Measurements from ENCODE around the gene APRT. TPM values are rescaled to one million over a fixed set of nuclear protein-coding genes. Genes with fewer than 3 reads are reported as not detected.
A peak's percentile ranks its signal among the peaks of the same experiment; 100 is the strongest.

APRT gene
- total and polyA plus RNA-seq, 9 of the 15 experiments (the other 6 are each of a cell fraction or from before 2014, with no cell fraction given): 41.7 to 409 (median 146) TPM

DNA sequence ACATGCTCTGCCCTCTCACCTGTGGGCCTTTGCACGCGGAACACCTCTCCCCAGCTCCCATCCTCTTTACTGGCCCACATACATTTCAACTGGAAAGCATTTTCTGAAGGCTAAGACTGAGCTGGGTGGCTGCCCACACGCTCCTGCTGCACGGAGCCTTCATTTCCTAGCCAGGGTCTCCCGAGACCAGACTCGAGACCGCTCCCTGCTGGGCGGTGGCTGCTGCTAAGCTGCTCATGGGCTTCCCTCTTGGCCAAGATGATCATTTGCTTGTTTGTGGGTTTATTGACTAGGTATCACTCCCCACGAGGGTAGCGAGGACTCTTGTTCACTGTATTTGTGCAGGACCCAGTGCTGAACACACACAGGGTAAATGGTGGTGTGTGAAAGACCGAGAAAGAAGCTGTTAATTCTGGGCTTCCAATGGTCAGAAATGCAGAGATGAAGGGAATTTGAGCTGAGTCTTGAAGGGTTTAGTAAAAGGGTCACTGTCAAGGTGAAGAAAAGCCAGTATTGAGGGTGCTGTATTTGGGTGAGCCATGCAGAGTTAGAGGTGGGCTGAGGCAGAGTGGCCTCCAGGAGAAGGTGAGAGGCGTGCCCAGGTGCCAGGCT is 46.1 kb upstream of the APRT start (continued):
- TF ChIP-seq, protein P1, sequence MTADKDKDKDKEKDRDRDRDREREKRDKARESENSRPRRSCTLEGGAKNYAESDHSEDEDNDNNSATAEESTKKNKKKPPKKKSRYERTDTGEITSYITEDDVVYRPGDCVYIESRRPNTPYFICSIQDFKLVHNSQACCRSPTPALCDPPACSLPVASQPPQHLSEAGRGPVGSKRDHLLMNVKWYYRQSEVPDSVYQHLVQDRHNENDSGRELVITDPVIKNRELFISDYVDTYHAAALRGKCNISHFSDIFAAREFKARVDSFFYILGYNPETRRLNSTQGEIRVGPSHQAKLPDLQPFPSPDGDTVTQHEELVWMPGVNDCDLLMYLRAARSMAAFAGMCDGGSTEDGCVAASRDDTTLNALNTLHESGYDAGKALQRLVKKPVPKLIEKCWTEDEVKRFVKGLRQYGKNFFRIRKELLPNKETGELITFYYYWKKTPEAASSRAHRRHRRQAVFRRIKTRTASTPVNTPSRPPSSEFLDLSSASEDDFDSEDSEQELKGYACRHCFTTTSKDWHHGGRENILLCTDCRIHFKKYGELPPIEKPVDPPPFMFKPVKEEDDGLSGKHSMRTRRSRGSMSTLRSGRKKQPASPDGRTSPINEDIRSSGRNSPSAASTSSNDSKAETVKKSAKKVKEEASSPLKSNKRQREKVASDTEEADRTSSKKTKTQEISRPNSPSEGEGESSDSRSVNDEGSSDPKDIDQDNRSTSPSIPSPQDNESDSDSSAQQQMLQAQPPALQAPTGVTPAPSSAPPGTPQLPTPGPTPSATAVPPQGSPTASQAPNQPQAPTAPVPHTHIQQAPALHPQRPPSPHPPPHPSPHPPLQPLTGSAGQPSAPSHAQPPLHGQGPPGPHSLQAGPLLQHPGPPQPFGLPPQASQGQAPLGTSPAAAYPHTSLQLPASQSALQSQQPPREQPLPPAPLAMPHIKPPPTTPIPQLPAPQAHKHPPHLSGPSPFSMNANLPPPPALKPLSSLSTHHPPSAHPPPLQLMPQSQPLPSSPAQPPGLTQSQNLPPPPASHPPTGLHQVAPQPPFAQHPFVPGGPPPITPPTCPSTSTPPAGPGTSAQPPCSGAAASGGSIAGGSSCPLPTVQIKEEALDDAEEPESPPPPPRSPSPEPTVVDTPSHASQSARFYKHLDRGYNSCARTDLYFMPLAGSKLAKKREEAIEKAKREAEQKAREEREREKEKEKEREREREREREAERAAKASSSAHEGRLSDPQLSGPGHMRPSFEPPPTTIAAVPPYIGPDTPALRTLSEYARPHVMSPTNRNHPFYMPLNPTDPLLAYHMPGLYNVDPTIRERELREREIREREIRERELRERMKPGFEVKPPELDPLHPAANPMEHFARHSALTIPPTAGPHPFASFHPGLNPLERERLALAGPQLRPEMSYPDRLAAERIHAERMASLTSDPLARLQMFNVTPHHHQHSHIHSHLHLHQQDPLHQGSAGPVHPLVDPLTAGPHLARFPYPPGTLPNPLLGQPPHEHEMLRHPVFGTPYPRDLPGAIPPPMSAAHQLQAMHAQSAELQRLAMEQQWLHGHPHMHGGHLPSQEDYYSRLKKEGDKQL (CRISPR knock-in tag; IDR thresholded peaks at IDR 0.05; ENCODE audit: borderline replicate concordance): no peak
- no peak for TF ChIP-seq SLC30A9 (CRISPR knock-in tag; IDR thresholded peaks at IDR 0.05)
- no peak for TF ChIP-seq PHF20 (IDR thresholded peaks at IDR 0.05; ENCODE audit: partially characterized antibody)
- TF ChIP-seq RNF2 (IDR thresholded peaks at IDR 0.05): no peak
- TF ChIP-seq NONO (IDR thresholded peaks at IDR 0.05; ENCODE audit: low read depth in 2 of 2, low read length in 1 of 2): no peak
- no peak for TF ChIP-seq ZNF232 (CRISPR knock-in tag; IDR thresholded peaks at IDR 0.05)
- TF ChIP-seq COPS2 (conservative IDR thresholded peaks at IDR 0.05): no peak
- TF ChIP-seq ZNF263 (CRISPR knock-in tag; IDR thresholded peaks at IDR 0.05; ENCODE audit: borderline replicate concordance): no peak
- TF ChIP-seq ARID2 (IDR thresholded peaks at IDR 0.05): no peak
- TF ChIP-seq, protein P2, sequence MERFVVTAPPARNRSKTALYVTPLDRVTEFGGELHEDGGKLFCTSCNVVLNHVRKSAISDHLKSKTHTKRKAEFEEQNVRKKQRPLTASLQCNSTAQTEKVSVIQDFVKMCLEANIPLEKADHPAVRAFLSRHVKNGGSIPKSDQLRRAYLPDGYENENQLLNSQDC (CRISPR knock-in tag; IDR thresholded peaks at IDR 0.05): no peak
- no peak for TF ChIP-seq ZNF124 (CRISPR knock-in tag; IDR thresholded peaks at IDR 0.05)
- TF ChIP-seq, protein P3, sequence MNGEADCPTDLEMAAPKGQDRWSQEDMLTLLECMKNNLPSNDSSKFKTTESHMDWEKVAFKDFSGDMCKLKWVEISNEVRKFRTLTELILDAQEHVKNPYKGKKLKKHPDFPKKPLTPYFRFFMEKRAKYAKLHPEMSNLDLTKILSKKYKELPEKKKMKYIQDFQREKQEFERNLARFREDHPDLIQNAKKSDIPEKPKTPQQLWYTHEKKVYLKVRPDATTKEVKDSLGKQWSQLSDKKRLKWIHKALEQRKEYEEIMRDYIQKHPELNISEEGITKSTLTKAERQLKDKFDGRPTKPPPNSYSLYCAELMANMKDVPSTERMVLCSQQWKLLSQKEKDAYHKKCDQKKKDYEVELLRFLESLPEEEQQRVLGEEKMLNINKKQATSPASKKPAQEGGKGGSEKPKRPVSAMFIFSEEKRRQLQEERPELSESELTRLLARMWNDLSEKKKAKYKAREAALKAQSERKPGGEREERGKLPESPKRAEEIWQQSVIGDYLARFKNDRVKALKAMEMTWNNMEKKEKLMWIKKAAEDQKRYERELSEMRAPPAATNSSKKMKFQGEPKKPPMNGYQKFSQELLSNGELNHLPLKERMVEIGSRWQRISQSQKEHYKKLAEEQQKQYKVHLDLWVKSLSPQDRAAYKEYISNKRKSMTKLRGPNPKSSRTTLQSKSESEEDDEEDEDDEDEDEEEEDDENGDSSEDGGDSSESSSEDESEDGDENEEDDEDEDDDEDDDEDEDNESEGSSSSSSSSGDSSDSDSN (IDR thresholded peaks at IDR 0.05; ENCODE audit: borderline replicate concordance in 1 of 2, low read depth in 2 of 2, low read length in 2 of 2): 0 out of 4 replicates have a peak, but pooled peaks of 1 of the 2 experiments have one; percentile 31
- TF ChIP-seq HLTF (IDR thresholded peaks at IDR 0.05): no peak
- TF ChIP-seq DNMT1 (IDR thresholded peaks at IDR 0.05): no peak
- TF ChIP-seq, protein P4, sequence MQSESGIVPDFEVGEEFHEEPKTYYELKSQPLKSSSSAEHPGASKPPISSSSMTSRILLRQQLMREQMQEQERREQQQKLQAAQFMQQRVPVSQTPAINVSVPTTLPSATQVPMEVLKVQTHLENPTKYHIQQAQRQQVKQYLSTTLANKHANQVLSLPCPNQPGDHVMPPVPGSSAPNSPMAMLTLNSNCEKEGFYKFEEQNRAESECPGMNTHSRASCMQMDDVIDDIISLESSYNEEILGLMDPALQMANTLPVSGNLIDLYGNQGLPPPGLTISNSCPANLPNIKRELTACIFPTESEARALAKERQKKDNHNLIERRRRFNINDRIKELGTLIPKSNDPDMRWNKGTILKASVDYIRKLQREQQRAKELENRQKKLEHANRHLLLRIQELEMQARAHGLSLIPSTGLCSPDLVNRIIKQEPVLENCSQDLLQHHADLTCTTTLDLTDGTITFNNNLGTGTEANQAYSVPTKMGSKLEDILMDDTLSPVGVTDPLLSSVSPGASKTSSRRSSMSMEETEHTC (IDR thresholded peaks at IDR 0.05): no peak
